ENCODE measurements around the gene PPP3CA. TPM values are rescaled to one million over a fixed set of nuclear protein-coding genes. Genes with fewer than 3 reads are reported as not detected.

The PPP3CA gene
- total RNA-seq, 2 donors from 2014 or later, result 14.6 to 20.5 TPM

GRCh38 chr4:101044766-101045165, 302.6 kb downstream of the PPP3CA start:
- no peaks in the 10 kb centered on the region for H3K36me3 Mint-ChIP-seq (ENCODE audit: low read depth)
- no peaks in the 10 kb centered on the region for H3K4me1 Mint-ChIP-seq
- H3K9me3 Mint-ChIP-seq, result no peaks in the 10 kb centered on the region
- no peak overlapping the region for H3K27ac Mint-ChIP-seq
- no peaks in the 10 kb centered on the region for H3K27me3 Mint-ChIP-seq
- ATAC-seq (replicated peaks), result no peak
- no peak overlapping the region for H3K4me3 Mint-ChIP-seq

GRCh38 chr4:101042847-101043246, 304.5 kb downstream of the PPP3CA start:
- H3K4me1 Mint-ChIP-seq, result peaks cover 10% of the 10 kb centered on the region
- peaks cover 7% of the 10 kb centered on the region for H3K36me3 Mint-ChIP-seq (ENCODE audit: low read depth)
- no peak overlapping the region for H3K4me3 Mint-ChIP-seq
- H3K9me3 Mint-ChIP-seq, result no peaks in the 10 kb centered on the region
- H3K27me3 Mint-ChIP-seq, result no peaks in the 10 kb centered on the region
- no peak for ATAC-seq (replicated peaks)
- H3K27ac Mint-ChIP-seq, result no peak overlapping the region

- no peak for ATAC-seq (replicated peaks)
- no peaks in the 10 kb centered on the region for H3K9me3 Mint-ChIP-seq
- H3K36me3 Mint-ChIP-seq (ENCODE audit: low read depth), result peaks cover 7% of the 10 kb centered on the region
- H3K4me1 Mint-ChIP-seq, result peaks cover 18% of the 10 kb centered on the region
- no peak overlapping the region for H3K4me3 Mint-ChIP-seq
- H3K27me3 Mint-ChIP-seq, result no peaks in the 10 kb centered on the region
- H3K27ac Mint-ChIP-seq, result no peak overlapping the region
Observed at GRCh38 chr4:101040776-101041175, 306.6 kb downstream of the PPP3CA start.

GRCh38 chr4:101039367-101039766, 308.0 kb downstream of the PPP3CA start:
- H3K36me3 Mint-ChIP-seq (ENCODE audit: low read depth), result peaks cover 7% of the 10 kb centered on the region
- peaks cover 21% of the 10 kb centered on the region for H3K4me1 Mint-ChIP-seq
- H3K27me3 Mint-ChIP-seq, result no peaks in the 10 kb centered on the region
- H3K9me3 Mint-ChIP-seq, result no peaks in the 10 kb centered on the region
- H3K27ac Mint-ChIP-seq, result peak overlapping the region; percentile 79
- peak; percentile 89 for ATAC-seq (replicated peaks)
- H3K4me3 Mint-ChIP-seq, result peak overlapping the region; percentile 46

GRCh38 chr4:101037938-101038413, 309.4 kb downstream of the PPP3CA start:
- no peaks in the 10 kb centered on the region for H3K9me3 Mint-ChIP-seq
- peak; percentile 74 for ATAC-seq (replicated peaks)
- H3K4me1 Mint-ChIP-seq, result peaks cover 31% of the 10 kb centered on the region
- peak overlapping the region; percentile 46 for H3K4me3 Mint-ChIP-seq
- no peaks in the 10 kb centered on the region for H3K27me3 Mint-ChIP-seq
- H3K36me3 Mint-ChIP-seq (ENCODE audit: low read depth), result peaks cover 7% of the 10 kb centered on the region
- H3K27ac Mint-ChIP-seq, result peak overlapping the region; percentile 79

GRCh38 chr4:101037249-101037648, 310.1 kb downstream of the PPP3CA start:
- Mint-ChIP-seq H3K4me3 (peak overlapping the region; percentile 46), H3K27me3 (no peaks in the 10 kb centered on the region), H3K27ac (peak overlapping the region; percentile 79), H3K9me3 (no peaks in the 10 kb centered on the region), H3K36me3 (ENCODE audit: low read depth) (peaks cover 7% of the 10 kb centered on the region), H3K4me1 (peaks cover 31% of the 10 kb centered on the region)
- ATAC-seq (replicated peaks), result no peak

- H3K9me3 Mint-ChIP-seq, result no peaks in the 10 kb centered on the region
- H3K4me1 Mint-ChIP-seq, result peaks cover 31% of the 10 kb centered on the region
- H3K27ac Mint-ChIP-seq, result peak overlapping the region; percentile 8
- peaks cover 20% of the 10 kb centered on the region for H3K36me3 Mint-ChIP-seq (ENCODE audit: low read depth)
- ATAC-seq (replicated peaks), result no peak
- H3K4me3 Mint-ChIP-seq, result no peak overlapping the region
- H3K27me3 Mint-ChIP-seq, result no peaks in the 10 kb centered on the region
Observed at GRCh38 chr4:101035487-101035886, 311.8 kb downstream of the PPP3CA start.

- Mint-ChIP-seq H3K9me3 (no peaks in the 10 kb centered on the region), H3K27ac (no peak overlapping the region), H3K4me3 (no peak overlapping the region), H3K27me3 (no peaks in the 10 kb centered on the region), H3K36me3 (ENCODE audit: low read depth) (peaks cover 15% of the 10 kb centered on the region), H3K4me1 (peaks cover 26% of the 10 kb centered on the region)
- ATAC-seq (replicated peaks), result no peak
Observed at GRCh38 chr4:101033986-101034385, 313.3 kb downstream of the PPP3CA start.

- Mint-ChIP-seq H3K36me3 (ENCODE audit: low read depth) (peaks cover 13% of the 10 kb centered on the region), H3K4me1 (peaks cover 17% of the 10 kb centered on the region), H3K9me3 (no peaks in the 10 kb centered on the region), H3K27me3 (no peaks in the 10 kb centered on the region), H3K27ac (no peak overlapping the region), H3K4me3 (no peak overlapping the region)
- no peak for ATAC-seq (replicated peaks)
Observed at GRCh38 chr4:101032541-101032940, 314.8 kb downstream of the PPP3CA start.

GRCh38 chr4:101031971-101032370, 315.4 kb downstream of the PPP3CA start:
- ATAC-seq (replicated peaks), result no peak
- Mint-ChIP-seq H3K4me3 (no peak overlapping the region), H3K27ac (no peak overlapping the region), H3K9me3 (no peaks in the 10 kb centered on the region), H3K27me3 (no peaks in the 10 kb centered on the region), H3K36me3 (ENCODE audit: low read depth) (peaks cover 13% of the 10 kb centered on the region), H3K4me1 (peaks cover 15% of the 10 kb centered on the region)

GRCh38 chr4:101028886-101029285, 318.4 kb downstream of the PPP3CA start:
- Mint-ChIP-seq H3K27me3 (no peaks in the 10 kb centered on the region), H3K9me3 (no peaks in the 10 kb centered on the region), H3K4me1 (peaks cover 5% of the 10 kb centered on the region), H3K36me3 (ENCODE audit: low read depth) (peaks cover 32% of the 10 kb centered on the region), H3K27ac (no peak overlapping the region), H3K4me3 (no peak overlapping the region)
- no peak for ATAC-seq (replicated peaks)

- no peaks in the 10 kb centered on the region for H3K27me3 Mint-ChIP-seq
- no peak overlapping the region for H3K27ac Mint-ChIP-seq
- ATAC-seq (replicated peaks), result no peak
- no peak overlapping the region for H3K4me3 Mint-ChIP-seq
- peaks cover 32% of the 10 kb centered on the region for H3K36me3 Mint-ChIP-seq (ENCODE audit: low read depth)
- no peaks in the 10 kb centered on the region for H3K9me3 Mint-ChIP-seq
- H3K4me1 Mint-ChIP-seq, result no peaks in the 10 kb centered on the region
Observed at GRCh38 chr4:101027721-101028120, 319.6 kb downstream of the PPP3CA start.

GRCh38 chr4:101025755-101026154, 321.6 kb downstream of the PPP3CA start:
- ATAC-seq (replicated peaks), result no peak
- H3K9me3 Mint-ChIP-seq, result no peaks in the 10 kb centered on the region
- H3K4me3 Mint-ChIP-seq, result no peak overlapping the region
- peaks cover 11% of the 10 kb centered on the region for H3K4me1 Mint-ChIP-seq
- H3K36me3 Mint-ChIP-seq (ENCODE audit: low read depth), result peaks cover 24% of the 10 kb centered on the region
- no peaks in the 10 kb centered on the region for H3K27me3 Mint-ChIP-seq
- no peak overlapping the region for H3K27ac Mint-ChIP-seq

GRCh38 chr4:101022151-101023024, 324.9 kb downstream of the PPP3CA start:
- H3K9me3 Mint-ChIP-seq, result no peaks in the 10 kb centered on the region
- H3K27ac Mint-ChIP-seq, result peak overlapping the region; percentile 69
- H3K27me3 Mint-ChIP-seq, result no peaks in the 10 kb centered on the region
- H3K36me3 Mint-ChIP-seq (ENCODE audit: low read depth), result peaks cover 24% of the 10 kb centered on the region
- peaks cover 31% of the 10 kb centered on the region for H3K4me1 Mint-ChIP-seq
- peak overlapping the region; percentile 4 for H3K4me3 Mint-ChIP-seq
- peak; percentile 11 for ATAC-seq (replicated peaks)

GRCh38 chr4:101020956-101021355, 326.4 kb downstream of the PPP3CA start:
- Mint-ChIP-seq H3K27me3 (no peaks in the 10 kb centered on the region), H3K27ac (peak overlapping the region; percentile 88), H3K4me1 (peaks cover 40% of the 10 kb centered on the region), H3K9me3 (no peaks in the 10 kb centered on the region), H3K36me3 (ENCODE audit: low read depth) (peaks cover 19% of the 10 kb centered on the region), H3K4me3 (peak overlapping the region; percentile 55)
- peak; percentile 59 for ATAC-seq (replicated peaks)
